Glutamatergic neuron (in vitro differentiated cells): ENCODE data around the gene ANO10. TPM values are rescaled to one million over a fixed set of nuclear protein-coding genes. Genes with fewer than 3 reads are reported as not detected.

Experiments used
- DNase-seq: peaks from one replicate; pipeline ENCODE4 v3.0.0; 2022
- H3K27ac Mint-ChIP-seq: one replicate; pipeline ENCODE4 v1.8.0; 2020; ENCODE audit warnings: mild to moderate bottlenecking, mixed read lengths, inconsistent platforms; ENCODE audit not compliant: unreplicated experiment
- H3K27me3 Mint-ChIP-seq: one replicate; pipeline ENCODE4 v1.8.0; 2020; ENCODE audit warnings: mild to moderate bottlenecking, moderate library complexity, mixed read lengths, inconsistent platforms; ENCODE audit not compliant: unreplicated experiment
- H3K36me3 Mint-ChIP-seq: one replicate; pipeline ENCODE4 v1.8.0; 2020; ENCODE audit warnings: mild to moderate bottlenecking, mixed read lengths, inconsistent platforms; ENCODE audit not compliant: unreplicated experiment
- H3K4me1 Mint-ChIP-seq: one replicate; pipeline ENCODE4 v1.8.0; 2020; ENCODE audit warnings: mild to moderate bottlenecking, low read depth, mixed read lengths, inconsistent platforms; ENCODE audit not compliant: unreplicated experiment
- H3K4me3 Mint-ChIP-seq: one replicate; pipeline ENCODE4 v1.8.0; 2020; ENCODE audit warnings: mild to moderate bottlenecking, mixed read lengths, inconsistent platforms; ENCODE audit not compliant: unreplicated experiment
- H3K9me3 Mint-ChIP-seq: one replicate; pipeline ENCODE4 v1.8.0; 2020; ENCODE audit warnings: mild to moderate bottlenecking, moderate library complexity, mixed read lengths, inconsistent platforms; ENCODE audit not compliant: unreplicated experiment
- CTCF ChIP-seq: fragments of 200-600 bp; sonication (generic); IDR thresholded peaks from one replicate; pipeline ENCODE4 v1.5.0; 2021; ENCODE audit not compliant: partially characterized antibody, unreplicated experiment
- total RNA-seq: library from RNA; stranded (reverse); fragmentation: NEBNext Ultra II Directional; extraction: Animal tissue kit (Norgen Biotek cat#: 25700); gene quantifications from one replicate; pipeline ENCODE4 v1.2.1, GENCODE V29; 2021; ENCODE audit not compliant: unreplicated experiment

The ANO10 gene
- total RNA-seq, 1 donor from 2014 or later = 44.9 TPM

DNA sequence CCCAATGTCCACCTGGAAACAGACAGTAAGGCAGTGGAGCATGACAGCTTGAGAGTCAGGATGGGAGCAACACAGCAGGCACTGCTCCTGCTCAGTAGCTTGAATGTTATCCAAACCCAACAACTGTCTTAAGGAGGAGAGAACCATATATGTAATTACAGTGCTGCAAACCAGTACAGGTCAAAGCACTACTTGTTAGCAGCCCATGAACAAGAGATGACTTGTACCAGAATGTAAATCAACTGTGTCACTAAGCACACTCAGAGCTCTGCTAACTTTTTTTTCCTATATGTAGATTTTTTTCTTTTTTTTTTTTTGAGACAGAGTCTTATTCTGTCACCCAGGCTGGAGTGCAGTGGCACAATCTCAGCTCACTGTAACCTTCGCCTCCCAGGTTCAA lies 87.1 kb downstream of the ANO10 start:
- H3K36me3 Mint-ChIP-seq = no peaks in the 10 kb centered on the region
- H3K27ac Mint-ChIP-seq = no peak overlapping the region
- DNase-seq = no peak
- no peak overlapping the region for H3K4me3 Mint-ChIP-seq
- H3K9me3 Mint-ChIP-seq = peaks cover 6% of the 10 kb centered on the region
- peaks cover 32% of the 10 kb centered on the region for H3K4me1 Mint-ChIP-seq
- H3K27me3 Mint-ChIP-seq = peaks cover 5% of the 10 kb centered on the region
- TF ChIP-seq CTCF = no peak

DNA sequence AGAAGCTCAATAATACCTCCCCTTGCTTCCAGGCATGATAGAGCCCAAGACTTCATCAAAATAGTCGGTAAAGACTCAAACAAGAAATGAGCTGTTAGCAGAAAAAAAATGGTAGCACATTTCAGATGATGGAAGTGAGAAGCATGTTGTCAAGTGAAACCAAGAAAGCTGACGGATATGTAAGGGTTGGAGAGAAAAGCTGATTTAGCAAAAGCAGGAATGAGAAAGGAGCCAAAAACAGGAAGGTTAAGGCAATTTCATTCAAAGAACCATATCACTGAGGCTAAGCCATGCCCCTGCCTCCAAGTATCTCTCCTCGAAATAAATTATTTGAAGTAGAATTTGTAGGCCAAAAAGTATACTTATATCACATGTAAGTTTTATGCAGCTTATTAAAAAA lies 88.8 kb downstream of the ANO10 start:
- Mint-ChIP-seq H3K27ac (no peak overlapping the region), H3K9me3 (peaks cover 6% of the 10 kb centered on the region)

GRCh38 chr3:43531835-43532234 lies 90.0 kb downstream of the ANO10 start:
- H3K27me3 Mint-ChIP-seq = no peaks in the 10 kb centered on the region
- H3K36me3 Mint-ChIP-seq = peaks cover 5% of the 10 kb centered on the region
- no peak for DNase-seq
- H3K27ac Mint-ChIP-seq = no peak overlapping the region
- H3K4me3 Mint-ChIP-seq = no peak overlapping the region
- peaks cover 7% of the 10 kb centered on the region for H3K4me1 Mint-ChIP-seq
- H3K9me3 Mint-ChIP-seq = peaks cover 2% of the 10 kb centered on the region
- no peak for TF ChIP-seq CTCF

More for the DNA sequence above, 88.8 kb downstream of the ANO10 start:
- Mint-ChIP-seq H3K4me3 (no peak overlapping the region), H3K36me3 (peaks cover 5% of the 10 kb centered on the region), H3K4me1 (peaks cover 19% of the 10 kb centered on the region), H3K27me3 (peaks cover 5% of the 10 kb centered on the region)
- no peak for TF ChIP-seq CTCF
- DNase-seq = no peak

- DNase-seq = no peak
- no peak for TF ChIP-seq CTCF
- no peak overlapping the region for H3K27ac Mint-ChIP-seq
- H3K36me3 Mint-ChIP-seq = peaks cover 5% of the 10 kb centered on the region
- H3K4me1 Mint-ChIP-seq = no peaks in the 10 kb centered on the region
- no peak overlapping the region for H3K4me3 Mint-ChIP-seq
- H3K27me3 Mint-ChIP-seq = no peaks in the 10 kb centered on the region
- peaks cover 2% of the 10 kb centered on the region for H3K9me3 Mint-ChIP-seq
Measured at GRCh38 chr3:43528498-43529099, 93.2 kb downstream of the ANO10 start.

- Mint-ChIP-seq H3K27me3 (no peaks in the 10 kb centered on the region), H3K4me3 (no peak overlapping the region), H3K9me3 (peaks cover 2% of the 10 kb centered on the region), H3K27ac (no peak overlapping the region), H3K36me3 (peaks cover 5% of the 10 kb centered on the region), H3K4me1 (no peaks in the 10 kb centered on the region)
- DNase-seq = no peak
- no peak for TF ChIP-seq CTCF
Measured at GRCh38 chr3:43526956-43527355, 94.9 kb downstream of the ANO10 start.
